H1 (cell line): Measurements from ENCODE around the gene KRT85. TPM values are rescaled to one million over a fixed set of nuclear protein-coding genes. Genes with fewer than 3 reads are reported as not detected.
A peak's percentile ranks its signal among the peaks of the same experiment; 100 is the strongest.

ENCODE experiments used
- CTCF ChIA-PET: fragments of 300-600 bp; sonication (Branson Sonifier 250); formaldehyde crosslinking; loops from one replicate; lab custom pipeline; 2021; ENCODE audit not compliant: partially characterized antibody; lab: Charles Lee
- POLR2A ChIA-PET: fragments of 300-600 bp; sonication (Branson Sonifier 250); formaldehyde crosslinking; loops from one replicate; lab custom pipeline; 2021; ENCODE audit warnings: inconsistent platforms; ENCODE audit not compliant: partially characterized antibody; lab: Charles Lee
- DNase-seq, 2 experiments: peaks; one replicate each; pipeline versions ENCODE4 v3.0.0 to v3.0.0-alpha.2; 2010 to 2022; ENCODE audit warnings: low spot score in 2 of 2, low read depth in 1 of 2, mixed read lengths in 1 of 2
- FAIRE-seq: peaks from 2 replicates; lab custom pipeline; 2011; peaks lifted over from hg19 to GRCh38; lab: Jason Lieb, UNC
- H2AFZ ChIP-seq: 2 replicates; pipeline ENCODE4 v1.8.1; 2012; ENCODE audit warnings: low read length, inconsistent platforms
- H2AK5ac ChIP-seq: 2 replicates; pipeline ENCODE4 v1.6.1; 2013; ENCODE audit warnings: low read depth, low read length
- H2BK120ac ChIP-seq: replicated peaks from 2 replicates; pipeline ENCODE3; 2013; ENCODE audit warnings: low read depth, low read length, inconsistent platforms
- H2BK12ac ChIP-seq: 2 replicates; pipeline ENCODE4 v1.6.1; 2013; ENCODE audit warnings: low read depth, low read length
- H2BK15ac ChIP-seq: 2 replicates; pipeline ENCODE4 v1.6.1; 2013; ENCODE audit warnings: low read length
- H2BK20ac ChIP-seq: 2 replicates; pipeline ENCODE4 v1.6.1; 2013; ENCODE audit warnings: low read length
- H2BK5ac ChIP-seq: 2 replicates; pipeline ENCODE4 v1.6.1; 2013; ENCODE audit warnings: low read depth, low read length
- H3K14ac ChIP-seq: 2 replicates; pipeline ENCODE4 v1.6.1; 2013; ENCODE audit warnings: inconsistent platforms; ENCODE audit not compliant: insufficient read length
- H3K18ac ChIP-seq: 2 replicates; pipeline ENCODE4 v1.6.1; 2013; ENCODE audit warnings: low read length; ENCODE audit errors: extremely low read depth
- H3K23ac ChIP-seq: 2 replicates; pipeline ENCODE4 v1.6.1; 2013; ENCODE audit warnings: inconsistent platforms; ENCODE audit not compliant: insufficient read length
- H3K23me2 ChIP-seq: 2 replicates; pipeline ENCODE4 v1.6.1; 2013; ENCODE audit warnings: low read depth, low read length
- H3K27ac ChIP-seq: 2 replicates; pipeline ENCODE4 v1.6.1; 2011; ENCODE audit warnings: low read depth, low read length, inconsistent platforms
- H3K27me3 ChIP-seq, 4 experiments: replicated peaks in 1 of 4; 1 replicate in 1 of 4; 2 replicates in 3 of 4; pipeline versions ENCODE4 v1.6.1 to v1.8.1; 2011 to 2013; ENCODE audit warnings: low read length in 3 of 4, mild to moderate bottlenecking in 3 of 4, inconsistent platforms in 2 of 4, mixed read lengths in 2 of 4, moderate library complexity in 1 of 4; ENCODE audit not compliant: control insufficient read depth in 3 of 4, insufficient read depth in 3 of 4; ENCODE audit errors: extremely low read depth in 1 of 4
- H3K36me3 ChIP-seq, 4 experiments: 2 replicates each; pipeline versions ENCODE4 v1.6.1 to v1.8.1; 2011 to 2013; ENCODE audit warnings: mild to moderate bottlenecking in 4 of 4, low read length in 3 of 4, moderate library complexity in 2 of 4, control low read depth in 1 of 4, inconsistent platforms in 1 of 4; ENCODE audit not compliant: insufficient read depth in 4 of 4, control insufficient read depth in 2 of 4
- H3K4ac ChIP-seq: replicated peaks from 2 replicates; pipeline ENCODE3; 2013; ENCODE audit warnings: low read length, low read depth, mixed read lengths, inconsistent platforms; ENCODE audit not compliant: insufficient read length
- H3K4me1 ChIP-seq, 4 experiments: replicated peaks in 1 of 4; 1 replicate in 1 of 4; 2 replicates in 3 of 4; pipeline versions ENCODE4 v1.6.1 to v1.8.1; 2011 to 2013; ENCODE audit warnings: low read length in 3 of 4, inconsistent platforms in 2 of 4, mixed read lengths in 1 of 4; ENCODE audit not compliant: insufficient read depth in 4 of 4, control insufficient read depth in 3 of 4
- H3K4me2 ChIP-seq, 2 experiments: 2 replicates each; pipeline versions ENCODE4 v1.6.1 to v1.8.1; 2011 to 2013; ENCODE audit warnings: low read depth in 2 of 2, low read length in 2 of 2, control low read depth in 1 of 2, inconsistent platforms in 1 of 2, mild to moderate bottlenecking in 1 of 2; ENCODE audit not compliant: insufficient read depth in 1 of 2
- H3K4me3 ChIP-seq, 4 experiments: fragments of 200-600, 300-600 bp in 1 of 4; sonication (generic), shearing (Covaris generic), sonication (Bioruptor Twin) in 1 of 4; 2 replicates each; pipeline versions ENCODE4 v1.5.1 to v1.8.1; 2011 to 2016; ENCODE audit warnings: low read length in 4 of 4, low read depth in 3 of 4, control low read depth in 2 of 4, inconsistent platforms in 2 of 4, mild to moderate bottlenecking in 2 of 4, mixed read lengths in 1 of 4, moderate library complexity in 1 of 4; ENCODE audit not compliant: insufficient read depth in 2 of 4; ENCODE audit errors: extremely low read depth in 1 of 4
- H3K56ac ChIP-seq: replicated peaks from 2 replicates; pipeline ENCODE3; 2013; ENCODE audit warnings: low read depth, mild to moderate bottlenecking, mixed read lengths, low read length, inconsistent platforms; ENCODE audit not compliant: insufficient read length
- H3K79me1 ChIP-seq: 2 replicates; pipeline ENCODE4 v1.6.1; 2013; ENCODE audit warnings: low read depth, low read length, control low read depth
- H3K79me2 ChIP-seq, 2 experiments: 2 replicates each; pipeline versions ENCODE4 v1.6.1 to v1.8.1; 2012 to 2013; ENCODE audit warnings: low read length in 2 of 2, mild to moderate bottlenecking in 2 of 2, inconsistent platforms in 1 of 2; ENCODE audit not compliant: insufficient read depth in 2 of 2, control insufficient read depth in 1 of 2
- H3K9ac ChIP-seq, 4 experiments: replicated peaks in 1 of 4; 1 replicate in 1 of 4; 2 replicates in 3 of 4; pipeline versions ENCODE4 v1.6.1 to v1.8.1; 2011 to 2013; ENCODE audit warnings: low read depth in 3 of 4, low read length in 3 of 4, control low read depth in 2 of 4, mild to moderate bottlenecking in 2 of 4, moderate library complexity in 2 of 4, inconsistent platforms in 1 of 4; ENCODE audit errors: extremely low read depth in 1 of 4
- H3K9me3 ChIP-seq, 2 experiments: 2 replicates each; pipeline versions ENCODE4 v1.6.1 to v1.8.1; 2012 to 2013; ENCODE audit warnings: mild to moderate bottlenecking in 2 of 2, moderate library complexity in 2 of 2, control low read depth in 1 of 2, inconsistent platforms in 1 of 2, low read depth in 1 of 2, low read length in 1 of 2, mixed read lengths in 1 of 2; ENCODE audit not compliant: insufficient read depth in 2 of 2
- H4K20me1 ChIP-seq, 2 experiments: replicated peaks in 1 of 2; 2 replicates each; pipeline versions ENCODE3 to v1.8.1; 2011 to 2013; ENCODE audit warnings: inconsistent platforms in 2 of 2, low read length in 2 of 2, mild to moderate bottlenecking in 1 of 2; ENCODE audit not compliant: insufficient read depth in 2 of 2, control insufficient read depth in 1 of 2
- H4K5ac ChIP-seq: 2 replicates; pipeline ENCODE4 v1.6.1; 2013; ENCODE audit warnings: low read length, low read depth, mixed read lengths, inconsistent platforms; ENCODE audit not compliant: insufficient read length
- H4K8ac ChIP-seq: 2 replicates; pipeline ENCODE4 v1.8.0; 2013; ENCODE audit warnings: mild to moderate bottlenecking, moderate library complexity, low read length, inconsistent platforms; ENCODE audit not compliant: insufficient read depth; ENCODE audit errors: extremely low read depth
- H4K91ac ChIP-seq: replicated peaks from 2 replicates; pipeline ENCODE3; 2013; ENCODE audit warnings: low read length, mixed read lengths, inconsistent platforms; ENCODE audit not compliant: insufficient read length
- ATF3 ChIP-seq: IDR thresholded peaks from 2 replicates; pipeline ENCODE4 v1.6.1; 2011; ENCODE audit warnings: low read depth, mild to moderate bottlenecking, low read length; ENCODE audit not compliant: insufficient read depth
- CBX5 ChIP-seq: fragments of 300-800, 300-1000 bp; sonication (generic); IDR thresholded peaks from 2 replicates; pipeline ENCODE4 v1.7.1; 2016; ENCODE audit warnings: antibody characterized with exemption, low read length, low read depth
- CREB1 ChIP-seq: IDR thresholded peaks from 2 replicates; pipeline ENCODE4 v1.6.1; 2012; ENCODE audit warnings: inconsistent platforms
- CTBP2 ChIP-seq: IDR thresholded peaks from 2 replicates; pipeline ENCODE4 v1.7.0; 2011; ENCODE audit warnings: borderline replicate concordance, mild to moderate bottlenecking, moderate library complexity, mixed read lengths, low read length; ENCODE audit not compliant: insufficient read depth, insufficient read length
- EZH2 ChIP-seq: fragments of 200-600 bp; sonication (generic); IDR thresholded peaks from 2 replicates; pipeline ENCODE4 v1.7.1; 2012; ENCODE audit warnings: low read depth, mild to moderate bottlenecking, moderate library complexity, low read length, inconsistent platforms; ENCODE audit not compliant: severe bottlenecking
- GABPA ChIP-seq: IDR thresholded peaks from 2 replicates; pipeline ENCODE4 v1.6.1; 2011; ENCODE audit warnings: mild to moderate bottlenecking, low read length, moderate library complexity, borderline replicate concordance; ENCODE audit not compliant: insufficient read depth
- HDAC6 ChIP-seq: IDR thresholded peaks from one replicate; pipeline ENCODE4 v1.7.1; 2012; ENCODE audit warnings: low read depth, mild to moderate bottlenecking, inconsistent platforms, low read length, moderate library complexity
- KDM4A ChIP-seq: IDR thresholded peaks from one replicate; pipeline ENCODE4 v1.7.1; 2012; ENCODE audit warnings: low read depth, mild to moderate bottlenecking, moderate library complexity, low read length, inconsistent platforms; ENCODE audit not compliant: severe bottlenecking
- NRF1 ChIP-seq: IDR thresholded peaks from 2 replicates; pipeline ENCODE4 v1.6.1; 2011; ENCODE audit warnings: mild to moderate bottlenecking, low read depth, low read length, improper control_type of control experiment
- PHF8 ChIP-seq: fragments of 200-600 bp; sonication (generic); conservative IDR thresholded peaks from 2 replicates; pipeline ENCODE4 v1.7.1; 2012; ENCODE audit warnings: low read depth, mild to moderate bottlenecking, inconsistent platforms, low read length, moderate library complexity
- POU5F1 ChIP-seq: IDR thresholded peaks from 2 replicates; pipeline ENCODE4 v1.6.1; 2011; ENCODE audit warnings: low read depth, mild to moderate bottlenecking, low read length, moderate library complexity
- SUZ12 ChIP-seq: fragments of 200-600 bp; sonication (generic); IDR thresholded peaks from 2 replicates; pipeline ENCODE4 v1.6.1; 2012; ENCODE audit warnings: mild to moderate bottlenecking, inconsistent platforms, low read length, moderate library complexity, mixed read lengths
- TAF1 ChIP-seq: IDR thresholded peaks from 2 replicates; pipeline ENCODE4 v1.6.1; 2011; ENCODE audit warnings: mild to moderate bottlenecking, low read depth, low read length
- ZNF274 ChIP-seq: IDR thresholded peaks from 2 replicates; pipeline ENCODE4 v1.7.0; 2012; ENCODE audit warnings: low read length, borderline replicate concordance; ENCODE audit errors: extremely low read depth
- WGBS, 2 experiments: shearing (Covaris generic) in 1 of 2; methylation state at CpG; one replicate each; pipeline versions ENCODE4 v1.1.6 to v1.1.7; 2013 to 2015; ENCODE audit warnings: low lambda C conversion rate in 2 of 2, mixed read lengths in 2 of 2, inconsistent platforms in 1 of 2, low coverage in 1 of 2, missing lambda C conversion rate in 1 of 2; ENCODE audit not compliant: insufficient replicate concordance in 2 of 2, insufficient coverage in 1 of 2, insufficient read length in 1 of 2; ENCODE audit errors: extremely low coverage in 1 of 2, missing lambda C conversion rate in 1 of 2; 5-methylcytosine and 5-hydroxymethylcytosine counted together
- polyA plus RNA-seq, 7 experiments: library from polyadenylated mRNA; depleted of rRNA in 3 of 7; stranded (reverse) in 5 of 7; unstranded in 2 of 7; fragments of >200 nt in 5 of 7; fragments of 200-250 nt in 2 of 7; gene quantifications; 1 replicate in 5 of 7; 2 replicates in 1 of 7; 4 replicates in 1 of 7; pipeline versions ENCODE4 v1.2.1 to v1.2.3, GENCODE V29; 2011 to 2013; ENCODE audit warnings: missing spikeins in 2 of 7, mixed read lengths in 2 of 7
- total RNA-seq: library from RNA; stranded (reverse); fragmentation: NEBNext Ultra II Directional; extraction: Animal tissue kit (Norgen Biotek cat#: 25700); gene quantifications from 2 replicates; pipeline ENCODE4 v1.2.1, GENCODE V29; 2021

Gene KRT85
- total and polyA plus RNA-seq, 2 of the 8 experiments (the other 6 are each of a cell fraction or from before 2014, with no cell fraction given) = not detected

- peaks cover 3% of the 10 kb centered on the region; the same call in 1 of the 2 replicates for H3K23me2 ChIP-seq
- H4K20me1 ChIP-seq = no peaks in the 10 kb centered on the region
- 90% methylated on average over 9 of the region's 9 CpGs; no CpG with 5 or more reads in 1 of the 2 experiments for WGBS, 2 experiments
- DNase-seq (no peak), FAIRE-seq (no peak)
- H3K27me3 ChIP-seq = no peaks in the 10 kb centered on the region; a peak in 1 of 7 replicates
- H3K4me3 ChIP-seq = no peak overlapping the region
- H2BK12ac ChIP-seq = no peak overlapping the region
- peaks cover 0 to 5% (median under 1%) of the 10 kb centered on the region in 4 experiments; a peak in 1 of 7 replicates for H3K4me1 ChIP-seq
- H3K36me3 ChIP-seq = no peaks in the 10 kb centered on the region
- H4K5ac ChIP-seq = no peak overlapping the region
- H3K79me2 ChIP-seq = no peaks in the 10 kb centered on the region
- H3K79me1 ChIP-seq = no peaks in the 10 kb centered on the region
- no peak overlapping the region for H2AFZ ChIP-seq
- no peak overlapping the region for H3K23ac ChIP-seq
- H4K91ac ChIP-seq = no peak overlapping the region
- no peak overlapping the region for H3K9ac ChIP-seq
- no peak overlapping the region for H3K56ac ChIP-seq
- H2AK5ac ChIP-seq = no peak overlapping the region
- no peak overlapping the region for H3K4me2 ChIP-seq
- no peak overlapping the region for H2BK5ac ChIP-seq
- ChIA-PET CTCF (interaction anchor here (0.6 to 5.6 kb wide), 11 partner anchors 9 to 475 kb away, joined by 3 to 36 read pairs (median 4); partner anchors contain the start of gene KRT5), POLR2A (no interaction called here)
- no peak overlapping the region for H3K14ac ChIP-seq
- H2BK120ac ChIP-seq = no peak overlapping the region
- H3K18ac ChIP-seq = no peak overlapping the region
- H3K9me3 ChIP-seq = peaks cover 2 to 5% of the 10 kb centered on the region in 2 experiments; a peak in 1 of 4 replicates
- no peak overlapping the region for H3K27ac ChIP-seq
- H3K4ac ChIP-seq = no peak overlapping the region
- H4K8ac ChIP-seq = 0 out of 2 replicates have a peak overlapping the region, but pooled peaks have one; percentile 17
- H2BK15ac ChIP-seq = no peak overlapping the region
- no peak overlapping the region for H2BK20ac ChIP-seq
- TF ChIP-seq CTBP2 (no peak), SUZ12 (no peak), ZNF274 (no peak), POU5F1 (no peak), CBX5 (no peak), KDM4A (no peak), TAF1 (no peak), NRF1 (no peak), EZH2 (no peak), ATF3 (no peak), CREB1 (no peak), PHF8 (no peak), HDAC6 (no peak), GABPA (no peak)
Observed at GRCh38 chr12:52403561-52403960, 36.3 kb upstream of the KRT85 start.
